ENCODE results near the gene CCT8.
"Not testable (repeated sequence)": the region's sequence is repeated elsewhere in the genome, so short reads cannot be mapped to it uniquely, and the experiment has no call there.

Gene CCT8

DNA sequence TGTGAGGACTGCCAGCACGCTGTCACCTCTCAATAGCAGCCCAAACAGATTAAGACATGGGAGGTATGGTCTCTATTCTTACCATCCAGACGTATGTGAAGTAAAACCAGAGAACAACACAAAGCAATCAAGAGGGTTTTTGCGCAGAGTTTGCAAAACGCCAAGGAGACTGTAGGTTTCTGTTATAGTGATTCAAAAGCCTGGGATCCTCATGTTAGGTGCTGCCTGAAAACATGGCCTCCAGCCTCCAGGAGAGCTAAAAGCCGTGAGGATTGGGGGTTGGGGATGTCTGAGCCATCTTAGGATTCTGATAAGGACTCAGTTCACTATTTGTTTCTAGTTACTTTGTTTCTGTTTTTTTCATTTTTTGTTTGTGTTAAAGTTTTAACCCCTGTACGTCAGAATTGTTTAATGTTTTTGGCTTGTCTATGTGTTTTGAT lies 4.2 kb upstream of the CCT8 start:
- no peak for FAIRE-seq

DNA sequence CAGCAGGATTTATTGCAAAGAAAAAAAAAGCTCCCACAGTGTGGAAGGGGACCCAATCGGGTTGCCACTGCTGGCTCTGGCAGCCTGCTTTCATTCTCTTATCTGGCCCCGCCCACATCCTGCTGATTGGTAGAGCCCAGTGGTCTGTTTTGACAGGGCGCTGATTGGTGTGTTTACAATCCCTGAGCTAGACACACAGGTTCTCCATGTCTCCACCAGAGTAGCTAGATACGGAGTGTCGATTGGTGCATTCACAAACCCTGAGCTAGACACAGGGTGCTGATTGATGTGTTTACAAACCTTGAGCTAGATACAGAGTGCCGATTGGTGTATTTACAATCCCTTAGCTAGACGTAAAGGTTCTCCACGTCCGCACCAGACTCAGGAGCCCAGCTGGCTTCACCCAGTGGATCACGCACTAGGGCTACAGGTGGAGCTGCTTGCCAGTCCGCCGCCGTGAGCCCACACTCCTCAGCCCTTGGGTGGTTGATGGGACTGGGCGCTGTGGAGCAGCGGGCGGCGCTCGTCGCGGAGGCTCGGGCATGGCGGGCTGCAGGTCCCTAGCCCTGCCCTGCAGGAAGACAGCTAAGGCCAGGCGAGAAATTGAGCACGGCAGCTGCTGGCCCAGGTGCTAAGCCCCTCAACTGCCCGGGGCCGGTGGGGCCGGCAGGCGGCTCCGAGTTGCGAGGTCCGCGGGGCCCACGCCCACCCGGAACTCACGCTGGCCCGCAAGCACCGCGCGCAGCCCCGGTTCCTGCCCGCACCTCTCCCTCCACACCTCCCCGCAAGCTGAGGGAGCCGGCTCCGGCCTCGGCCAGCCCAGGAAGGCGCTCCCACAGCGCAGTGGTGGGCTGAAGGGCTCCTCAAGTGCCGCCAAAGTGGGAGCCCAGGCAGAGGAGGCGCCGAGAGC lies 3.5 kb upstream of the CCT8 start:
- not testable (repeated sequence) for FAIRE-seq

DNA sequence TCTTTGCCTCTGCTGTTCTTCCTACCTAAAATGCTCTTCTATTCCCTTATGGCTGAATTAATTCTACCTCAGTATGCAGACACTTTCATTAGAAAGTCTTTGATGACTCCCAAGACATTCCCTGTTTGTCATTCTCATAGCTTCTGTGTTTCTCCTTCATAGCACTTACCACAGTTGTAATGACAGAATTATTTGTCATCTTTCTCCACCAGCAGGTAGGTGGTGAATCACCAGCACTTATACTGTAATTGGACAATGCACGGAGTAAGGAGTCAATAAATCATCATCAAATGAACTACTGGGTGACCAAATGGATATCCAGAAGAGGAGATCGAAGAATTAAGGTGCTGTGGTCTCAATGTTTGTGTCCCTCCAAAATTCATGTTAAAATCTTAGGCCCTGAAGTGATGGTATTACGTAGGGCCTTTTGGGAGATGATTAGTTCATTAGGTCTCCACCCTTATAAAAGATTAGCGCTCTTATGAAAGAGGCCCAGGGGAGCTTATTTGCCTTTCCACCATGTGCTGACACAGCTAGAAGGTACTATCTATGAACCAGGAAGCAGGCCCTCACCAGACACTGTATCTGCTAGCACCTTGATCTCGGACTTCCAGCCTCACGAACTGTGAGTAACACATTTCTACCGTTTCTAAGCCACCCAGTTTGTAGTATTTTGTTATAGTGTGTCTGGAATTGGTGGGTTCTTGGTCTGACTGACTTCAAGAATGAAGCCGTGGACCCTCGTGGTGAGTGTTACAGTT lies 2.4 kb upstream of the CCT8 start:
- no peak for FAIRE-seq

DNA sequence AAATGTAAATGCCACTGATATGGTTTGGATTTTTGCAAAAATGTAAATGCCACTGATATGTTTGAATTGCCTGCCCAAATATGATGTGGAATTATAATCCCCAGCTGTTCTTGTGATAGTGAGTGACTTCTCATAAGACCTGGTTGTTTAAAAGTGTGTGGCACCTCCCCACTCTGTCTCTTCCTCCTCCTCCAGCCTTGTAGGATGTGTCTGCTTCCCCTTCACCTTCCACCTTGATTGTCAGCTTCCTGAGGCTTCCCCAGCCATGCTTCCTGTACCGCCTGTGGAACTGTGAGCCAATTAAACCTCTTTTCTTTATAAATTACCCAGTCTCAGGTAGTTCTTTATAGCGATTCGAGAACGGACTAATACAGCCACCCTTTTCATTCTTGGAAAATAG lies 1.3 kb upstream of the CCT8 start:
- FAIRE-seq, result no peak

DNA sequence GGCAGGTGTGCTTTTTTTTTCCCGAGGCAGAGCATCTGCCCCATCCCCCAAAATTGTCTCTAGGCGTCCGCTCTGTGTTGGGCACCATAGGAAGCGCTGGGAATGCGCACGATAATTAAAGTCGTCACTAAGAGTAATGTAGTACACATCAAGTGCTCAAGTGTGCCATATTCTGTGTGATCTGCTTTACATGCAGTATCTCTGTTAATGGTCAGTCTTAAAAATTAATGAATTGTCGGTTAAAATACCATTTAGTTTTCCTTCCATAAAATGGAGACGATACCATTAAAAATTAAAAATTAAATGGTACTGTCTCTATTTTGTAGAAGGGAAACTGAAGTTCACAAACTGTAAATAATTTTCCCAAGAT lies 544 bp upstream of the CCT8 start:
- no peak for FAIRE-seq

DNA sequence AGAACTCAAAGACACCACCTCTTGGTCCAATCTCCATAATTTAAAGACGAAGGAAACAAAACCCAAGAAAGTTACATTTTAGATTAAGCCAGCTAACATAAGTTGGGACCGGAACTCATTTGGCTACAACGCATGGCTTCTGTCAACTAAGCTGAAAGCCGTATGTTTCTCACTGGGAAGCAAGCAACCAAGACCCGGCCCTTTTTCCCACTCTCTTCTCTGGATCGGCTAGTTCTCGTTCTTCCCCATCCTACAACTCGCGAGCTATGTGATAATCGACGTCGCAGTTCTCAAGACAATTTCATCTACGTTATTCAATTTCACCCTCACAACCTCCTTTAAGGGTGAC lies 601 bp downstream of the CCT8 start:
- no peak for FAIRE-seq

DNA sequence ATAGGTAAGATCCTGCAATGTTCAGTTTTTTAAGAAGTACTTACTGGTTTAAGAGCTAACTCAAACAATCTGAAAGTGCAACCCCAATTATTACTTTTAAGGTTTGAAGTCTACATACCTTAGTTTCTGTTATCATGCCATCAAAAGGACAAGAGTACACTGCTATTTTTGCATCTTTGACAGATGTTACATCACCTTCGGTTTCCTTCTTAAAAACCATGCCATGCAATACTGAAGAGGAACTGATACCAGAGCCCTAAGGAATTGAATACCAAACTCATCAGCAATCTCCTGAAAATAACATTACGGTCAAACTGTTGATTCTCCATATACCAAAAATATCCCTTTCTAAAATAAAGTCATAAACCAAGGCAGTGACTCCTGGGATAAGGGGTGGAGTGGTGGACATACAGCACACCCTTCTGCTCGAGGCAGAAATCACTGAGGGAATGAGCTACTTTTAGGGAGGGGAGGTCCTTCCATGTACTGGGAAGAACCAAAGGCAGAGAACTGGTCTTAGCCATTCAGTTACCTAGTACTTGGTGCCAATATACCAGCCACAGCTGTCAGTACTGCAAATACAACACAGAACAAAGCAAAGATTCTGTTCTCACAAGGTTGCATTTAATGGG lies 8.5 kb downstream of the CCT8 start:
- FAIRE-seq, result no peak

DNA sequence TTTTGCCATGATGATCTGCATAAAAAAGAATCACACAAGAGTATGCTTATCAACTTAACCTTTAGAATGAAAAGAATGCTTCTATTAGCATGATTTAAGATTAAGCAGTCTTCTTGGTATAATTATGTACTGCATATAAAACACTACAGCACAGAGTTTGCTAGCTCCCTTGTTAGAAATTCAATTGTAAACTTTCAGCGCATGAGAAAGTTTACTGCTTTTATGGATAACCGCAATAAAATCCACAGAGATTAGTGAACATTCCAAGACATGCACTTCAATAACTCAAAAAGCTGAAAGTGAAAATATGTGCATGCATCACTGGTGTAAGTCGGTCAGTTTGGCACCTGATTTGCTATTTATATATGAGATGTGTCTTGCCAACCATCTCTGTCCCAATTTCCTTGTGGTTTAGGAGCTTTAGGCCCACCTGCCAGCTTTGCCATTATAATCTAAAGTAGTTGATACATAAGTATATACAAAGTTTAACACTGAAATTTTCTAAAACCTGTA lies 16.9 kb downstream of the CCT8 start:
- no peak for FAIRE-seq

DNA sequence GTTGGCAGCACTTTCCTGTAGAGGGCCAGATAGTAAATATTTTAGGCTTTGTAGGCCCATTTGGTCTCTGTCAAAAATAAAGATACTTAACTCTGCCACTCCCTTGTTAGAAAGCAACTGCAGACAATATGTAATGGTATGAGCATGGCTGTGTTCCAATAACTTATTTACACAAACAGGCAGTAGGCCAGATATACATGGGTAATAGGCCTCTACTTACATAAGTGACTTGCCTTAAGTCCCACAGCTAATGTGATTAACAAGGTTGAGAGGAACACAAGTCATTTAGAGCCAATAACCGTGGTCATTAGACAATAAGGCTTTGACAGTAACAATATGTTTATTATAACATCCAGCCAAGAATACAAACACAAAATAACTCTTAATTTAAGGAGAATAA lies 17.4 kb downstream of the CCT8 start:
- no peak for FAIRE-seq

DNA sequence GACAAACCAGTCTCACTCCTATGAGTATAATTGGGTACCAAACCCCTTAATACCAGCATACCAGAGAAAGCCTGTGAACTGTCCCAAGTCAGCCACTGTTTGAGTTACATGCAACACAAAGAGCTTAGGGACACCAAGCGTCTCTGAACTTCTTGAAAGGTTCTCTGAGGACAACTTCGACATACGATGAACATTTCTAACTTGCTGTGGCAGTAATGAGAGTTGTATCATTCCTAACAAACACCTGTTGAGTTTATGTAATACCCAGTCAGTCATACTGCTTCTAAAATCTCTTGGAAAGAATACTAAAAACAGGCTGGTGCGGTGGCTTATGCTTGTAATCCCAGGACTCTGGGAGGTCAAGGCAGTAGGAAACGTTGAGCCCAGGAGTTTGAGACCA lies 18.4 kb downstream of the CCT8 start:
- FAIRE-seq, result no peak

DNA sequence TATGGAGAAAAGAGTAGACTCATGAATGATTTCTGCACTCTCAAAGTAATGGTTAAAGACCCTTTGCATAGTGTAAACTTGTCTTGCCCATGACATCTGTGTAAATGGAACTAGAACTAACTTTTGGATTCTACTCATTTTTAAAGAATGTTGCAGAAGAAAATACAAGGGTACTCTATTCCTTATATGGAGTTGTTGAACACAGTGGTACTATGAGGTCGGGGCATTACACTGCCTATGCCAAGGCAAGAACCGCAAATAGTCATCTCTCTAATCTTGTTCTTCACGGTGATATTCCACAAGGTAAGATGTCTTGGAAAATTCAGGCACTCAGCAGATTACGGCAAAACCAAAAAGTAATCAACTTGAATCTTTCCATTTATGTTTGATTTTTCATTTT lies 19.8 kb downstream of the CCT8 start:
- no peak for FAIRE-seq

DNA sequence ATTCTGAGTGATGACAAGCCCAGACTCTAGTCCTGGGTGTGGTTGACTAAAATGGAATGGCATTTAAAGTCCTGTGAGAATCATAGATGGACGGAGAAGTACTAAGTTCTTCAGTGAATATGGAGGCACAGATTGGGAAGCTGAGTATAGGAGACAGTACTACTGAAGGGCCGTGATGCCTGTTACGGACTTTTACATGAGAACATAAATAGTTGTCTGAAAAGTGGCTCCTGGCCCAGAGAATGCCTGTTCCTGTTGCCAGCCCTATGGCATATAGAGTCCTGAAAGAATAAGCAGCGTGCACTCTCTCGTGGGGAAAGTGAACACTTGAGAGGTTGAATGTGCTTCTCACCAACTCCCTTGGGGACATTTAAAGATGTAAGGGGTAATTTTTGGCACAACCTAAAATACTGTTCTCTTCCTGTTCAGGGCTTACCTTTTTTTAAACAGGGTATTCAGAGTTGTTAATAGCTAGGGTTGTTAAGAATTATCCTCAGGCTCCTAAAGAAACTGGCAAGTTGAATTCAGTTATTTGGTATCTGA lies 20.4 kb downstream of the CCT8 start:
- no peak for FAIRE-seq

DNA sequence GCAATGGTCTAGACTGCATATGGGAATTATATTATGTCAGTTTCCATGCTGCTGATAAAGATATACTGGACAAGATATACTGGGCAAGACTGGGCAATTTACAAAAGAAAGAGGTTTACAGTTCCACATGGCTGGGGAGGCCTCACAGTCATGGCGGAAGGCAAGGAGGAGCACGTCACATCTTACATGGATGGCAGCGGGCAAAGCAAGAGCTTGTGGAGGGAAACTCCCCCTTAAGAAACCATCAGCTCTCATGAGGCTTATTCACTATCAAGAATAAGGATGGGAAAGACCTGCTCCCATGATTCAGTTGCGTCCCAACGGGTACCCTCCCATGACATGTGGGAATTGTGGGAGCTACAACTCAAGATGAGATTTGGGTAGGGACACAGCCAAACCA lies 21.2 kb downstream of the CCT8 start:
- no peak for FAIRE-seq

DNA sequence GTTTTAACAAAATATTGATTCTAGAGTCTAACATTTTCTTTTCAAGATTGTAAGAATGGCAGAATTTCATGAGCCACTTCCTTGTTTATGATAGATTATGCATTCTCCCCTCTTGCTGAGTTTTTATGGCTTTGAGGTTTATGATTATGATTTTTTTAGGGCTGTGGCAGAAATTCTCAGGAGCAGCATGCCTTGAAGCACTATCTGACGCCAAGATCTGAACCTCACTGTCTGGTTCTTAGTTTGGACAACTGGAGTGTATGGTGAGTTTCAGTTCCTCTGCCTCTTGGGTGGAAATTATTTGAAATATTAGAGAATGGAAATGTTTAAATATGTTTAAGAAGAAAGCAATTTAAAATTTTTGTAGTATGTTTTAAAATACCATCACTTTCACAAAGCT lies 38.8 kb downstream of the CCT8 start:
- FAIRE-seq, result no peak

DNA sequence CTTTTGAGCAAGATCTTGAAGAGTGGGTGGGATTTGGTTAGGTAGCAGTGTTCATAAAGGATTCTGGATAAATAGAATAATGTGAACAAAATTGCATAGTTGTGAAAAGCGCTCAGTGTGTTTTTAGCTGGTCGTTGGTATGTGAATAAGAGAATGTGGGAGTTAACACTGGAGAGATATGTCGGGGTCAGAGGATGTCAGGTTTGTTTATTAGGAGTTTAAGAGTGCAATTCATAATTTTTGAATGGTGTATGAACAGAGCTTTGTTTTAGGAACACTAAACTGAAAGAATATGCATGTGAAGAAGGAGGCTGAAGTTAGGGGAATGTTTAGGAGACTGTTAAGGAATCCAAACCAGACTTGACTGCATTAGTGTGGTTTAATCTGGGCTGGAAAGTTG lies 39.6 kb downstream of the CCT8 start:
- no peak for FAIRE-seq

DNA sequence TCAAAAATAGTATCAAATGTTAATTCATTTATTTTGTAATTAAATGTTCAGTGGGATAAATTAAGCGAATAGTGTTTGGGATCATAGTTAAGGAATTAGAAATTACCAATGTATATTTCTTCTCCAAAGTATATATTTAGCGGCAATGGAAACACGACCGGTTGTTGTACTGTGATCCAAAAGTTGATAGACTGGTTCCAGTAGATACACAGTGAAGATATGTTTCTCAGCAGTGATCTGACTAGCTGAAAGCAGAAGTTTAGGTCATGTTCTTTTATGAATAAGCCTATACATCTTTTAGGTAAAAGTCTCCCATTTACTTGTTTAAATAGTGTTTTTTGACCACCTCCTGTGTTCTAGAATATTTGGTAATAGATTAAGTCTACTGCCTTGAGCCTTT lies 40.1 kb downstream of the CCT8 start:
- FAIRE-seq, result no peak

DNA sequence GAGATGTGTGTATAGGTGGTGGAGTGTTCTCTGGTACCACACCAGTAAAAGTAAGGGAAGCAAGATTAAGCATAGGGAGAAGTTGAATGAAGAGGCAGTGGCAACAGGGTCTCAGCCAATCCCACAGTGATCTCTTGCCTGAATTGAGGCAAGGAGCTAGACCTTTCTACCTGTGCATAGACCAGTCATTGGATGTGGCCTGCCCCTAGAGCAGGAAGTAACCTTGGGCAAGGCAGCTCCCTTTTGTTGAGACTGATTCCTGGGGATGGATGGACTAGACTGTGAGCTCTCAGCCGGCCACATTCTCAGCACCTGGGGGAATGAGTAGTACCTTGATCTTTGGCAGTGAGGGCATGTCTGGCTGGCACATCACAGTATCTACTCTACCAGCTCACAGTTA lies 42.5 kb downstream of the CCT8 start:
- no peak for FAIRE-seq

DNA sequence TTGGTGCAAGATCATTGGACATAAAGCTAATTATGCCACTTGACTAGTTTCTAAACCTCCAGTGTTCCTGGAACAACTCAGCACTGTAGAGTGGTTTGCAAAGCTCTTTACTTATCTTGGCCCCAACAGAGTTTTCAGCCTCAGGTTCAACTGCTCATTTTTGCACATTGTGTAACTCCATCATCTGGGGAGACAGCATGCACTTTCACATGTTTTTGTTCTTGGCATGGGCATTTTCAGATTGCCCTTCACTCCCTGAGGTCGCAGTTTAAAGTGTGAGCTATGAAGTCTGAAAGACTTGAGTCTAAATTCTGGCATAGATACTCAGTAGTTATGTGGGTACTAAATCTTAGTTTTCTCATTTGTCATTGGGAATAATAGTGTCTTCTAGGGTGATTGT lies 43.9 kb downstream of the CCT8 start:
- FAIRE-seq, result no peak

DNA sequence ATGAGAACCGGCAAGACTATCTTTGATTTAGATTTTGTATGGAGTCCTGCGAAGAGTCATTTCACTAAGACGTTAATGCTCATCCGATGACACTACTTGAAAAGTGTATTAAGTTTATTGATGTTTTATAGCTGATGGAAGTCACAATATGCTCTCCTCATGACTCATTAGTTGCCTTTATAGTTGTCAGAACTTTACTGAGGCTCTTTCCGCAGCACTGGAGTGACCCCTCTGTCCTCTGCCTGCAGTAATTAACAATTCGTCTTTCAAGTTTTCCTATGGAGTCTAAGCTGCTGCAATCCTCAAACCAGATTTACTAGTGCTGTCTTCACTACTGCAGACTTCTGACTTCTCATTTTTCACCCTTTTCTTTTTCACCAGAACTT lies 48.1 kb downstream of the CCT8 start:
- no peak for FAIRE-seq

DNA sequence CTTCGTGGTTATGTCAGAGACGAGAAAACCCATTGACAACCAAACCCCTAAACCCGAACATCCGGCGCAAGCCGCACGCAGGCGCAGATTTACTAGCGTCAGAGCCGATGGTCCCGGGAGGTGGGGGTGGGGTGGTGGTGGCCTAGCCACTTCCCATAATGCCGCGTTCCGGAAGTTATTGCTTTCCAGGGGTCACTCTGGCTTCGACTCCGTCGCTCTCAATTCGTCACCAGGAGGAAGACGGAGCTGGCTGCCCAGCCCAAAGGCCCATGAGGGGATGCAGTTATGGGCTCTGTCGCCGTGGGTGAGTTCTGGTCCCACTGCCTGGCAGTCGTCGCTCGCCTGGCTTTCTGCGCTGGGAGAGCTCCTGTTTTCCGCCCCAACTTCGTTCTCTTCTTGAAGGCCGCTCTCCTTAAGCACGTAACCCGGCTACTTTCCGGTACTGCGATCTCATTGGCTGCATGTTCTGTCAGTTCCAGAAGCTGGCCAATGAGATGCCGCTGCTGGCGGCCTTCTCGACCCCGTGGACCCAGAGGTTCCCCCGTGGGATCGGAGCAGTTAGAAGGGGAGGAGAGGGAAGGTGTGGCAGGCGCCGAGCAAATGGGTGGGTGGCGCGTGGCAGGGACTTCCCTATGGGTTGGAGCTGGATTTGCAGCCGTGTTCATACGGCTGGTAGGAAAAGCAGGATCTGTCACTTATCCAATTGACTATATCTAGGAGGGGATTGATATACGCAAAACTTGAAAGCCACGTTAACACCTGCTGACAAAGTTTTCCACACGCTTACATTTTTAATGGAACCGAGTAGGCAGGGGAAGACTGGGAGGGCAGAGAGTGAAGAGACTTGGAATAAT lies 48.7 kb downstream of the CCT8 start, which contains the start of gene USP16:
TSS of gene USP16 (plus strand) at position 195 of the 854 bp plus-strand sequence. CDS start 3,246 bp downstream, outside the sequence.
- peak; percentile 51 for FAIRE-seq

DNA sequence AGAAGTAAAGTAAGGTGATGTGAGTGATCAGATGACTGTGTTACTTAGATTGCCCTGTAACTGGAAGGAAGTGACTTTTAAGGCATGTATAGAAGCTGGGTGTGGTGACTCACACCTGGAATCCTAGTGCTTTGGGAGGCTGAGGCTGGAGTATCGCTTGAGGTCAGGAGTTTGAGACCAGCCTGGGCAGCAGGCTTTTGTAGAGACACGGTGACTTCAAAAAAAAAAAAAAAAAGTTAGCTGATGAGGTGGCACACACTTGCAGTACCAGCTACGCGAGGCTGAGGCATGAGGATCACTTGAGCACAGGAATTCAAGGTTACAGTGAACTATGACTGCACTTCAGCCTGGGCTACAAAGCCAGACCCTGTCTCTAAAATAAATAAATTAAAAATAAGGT lies 51.3 kb downstream of the CCT8 start:
- FAIRE-seq, result no peak

DNA sequence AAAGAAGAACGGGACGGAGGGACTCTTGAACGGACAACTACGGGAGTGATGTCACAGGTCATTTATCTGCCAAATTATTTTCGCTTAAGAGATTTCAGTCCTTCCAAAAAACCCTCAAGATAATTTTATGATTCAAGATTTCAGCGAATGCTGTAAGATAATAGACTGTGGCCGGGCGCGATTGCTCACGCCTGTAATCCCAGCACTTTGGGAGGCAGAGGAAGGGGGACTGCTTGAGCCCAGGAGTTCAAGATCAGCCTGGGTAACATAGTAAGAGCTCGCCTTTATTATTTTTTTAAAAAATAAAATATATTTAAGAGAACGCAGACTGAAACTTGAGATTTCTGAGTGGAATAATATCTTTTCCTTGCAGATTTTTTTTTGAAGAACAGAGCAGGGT lies 54.9 kb downstream of the CCT8 start:
- FAIRE-seq, result no peak
